ENCODE measurements around the gene CACNA1B.
"Not testable (repeated sequence)": the region's sequence is repeated elsewhere in the genome, so short reads cannot be mapped to it uniquely, and the experiment has no call there.

Gene CACNA1B

DNA sequence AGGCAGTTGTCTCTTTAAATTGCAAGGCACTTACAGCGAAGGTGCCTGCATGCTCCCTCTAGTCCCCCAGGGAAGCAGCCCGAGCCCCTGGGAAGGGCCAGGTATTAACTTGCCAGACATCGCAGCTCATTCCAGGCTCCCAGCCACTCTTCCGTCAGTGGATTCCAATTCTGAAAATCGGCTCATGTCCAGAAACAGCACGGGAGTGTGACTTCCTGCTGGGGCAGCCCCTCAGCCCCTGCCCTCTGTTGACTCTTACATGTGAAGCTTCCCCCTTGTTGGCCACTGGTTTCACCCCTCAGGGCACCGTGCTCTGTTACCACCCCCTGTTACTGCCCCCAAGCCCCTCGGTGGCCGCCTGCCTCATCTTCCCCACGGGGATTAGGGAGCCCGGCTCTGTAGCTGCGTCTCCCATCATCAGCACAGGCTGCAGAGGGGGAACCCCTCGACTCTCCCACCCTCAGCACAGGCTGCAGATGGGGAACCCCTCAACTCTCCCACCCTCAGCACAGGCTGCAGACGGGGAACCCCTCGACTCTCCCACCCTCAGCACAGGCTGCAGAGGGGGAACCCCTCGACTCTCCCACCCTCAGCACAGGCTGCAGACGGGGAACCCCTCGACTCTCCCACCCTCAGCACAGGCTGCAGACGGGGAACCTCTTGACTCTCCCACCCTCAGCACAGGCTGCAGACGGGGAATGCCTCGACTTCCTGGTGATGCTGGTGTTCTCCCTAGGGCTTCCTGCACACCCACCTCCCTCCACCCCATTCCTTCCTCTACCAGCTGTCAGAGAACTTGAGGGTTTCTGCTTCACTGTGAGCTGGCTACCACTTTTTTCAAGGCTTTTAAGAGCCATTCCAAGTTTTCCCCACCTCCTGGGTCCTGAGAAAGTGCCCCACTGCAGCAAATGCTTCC lies 11.1 kb upstream of the CACNA1B start:
- DNase-seq: peak in 1 of 2 donors; percentile 11

GRCh38 chr9:137870432-137870831 lies 7.2 kb upstream of the CACNA1B start:
- DNase-seq: no peak

DNA sequence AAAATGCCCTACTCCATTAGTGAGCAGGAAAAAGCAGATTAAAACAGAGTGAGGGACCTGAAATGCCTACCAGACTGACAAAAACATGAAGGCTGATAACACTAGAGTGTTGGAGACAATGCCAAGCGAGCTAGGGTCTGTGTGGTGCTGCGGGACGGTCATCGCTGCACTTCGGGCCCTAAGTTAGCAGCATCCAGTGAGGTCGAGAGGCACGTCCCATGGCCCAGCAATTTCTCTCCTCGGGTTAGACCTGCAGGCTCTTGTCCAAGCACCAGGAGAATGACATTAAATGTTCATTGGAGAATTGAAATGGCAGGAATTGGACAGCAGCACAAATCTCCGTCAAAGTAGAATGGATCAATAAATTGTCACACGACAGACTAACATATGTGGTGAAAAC lies 5.3 kb upstream of the CACNA1B start:
- no peak for DNase-seq

- no peak for DNase-seq
These were observed 4.2 kb upstream of the CACNA1B start for GRCh38 chr9:137873408-137873807.

GRCh38 chr9:137873858-137874362 lies 3.7 kb upstream of the CACNA1B start:
- no peak for DNase-seq

- DNase-seq: no peak
These were observed 2.2 kb upstream of the CACNA1B start for GRCh38 chr9:137875354-137875753.

DNA sequence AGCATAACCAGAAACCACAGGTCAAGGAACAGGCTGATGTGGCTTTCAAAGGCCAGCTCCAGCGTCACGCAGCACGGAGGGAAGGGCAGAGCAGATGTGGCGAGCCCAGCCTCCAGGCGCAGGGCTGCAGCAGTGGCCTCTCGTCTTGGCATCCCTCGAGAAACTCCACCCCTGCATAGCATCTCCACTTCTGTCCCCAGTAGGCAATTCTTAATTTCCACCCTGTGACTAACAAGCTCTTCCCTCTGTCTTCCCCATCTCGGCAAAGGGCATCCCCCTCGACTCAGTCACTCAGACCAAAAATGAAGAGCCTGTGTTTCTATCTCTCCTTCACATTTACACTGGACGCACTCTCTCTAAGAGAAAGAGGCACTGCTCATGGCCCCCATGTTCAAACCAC lies 1.7 kb upstream of the CACNA1B start:
- no peak for DNase-seq

DNA sequence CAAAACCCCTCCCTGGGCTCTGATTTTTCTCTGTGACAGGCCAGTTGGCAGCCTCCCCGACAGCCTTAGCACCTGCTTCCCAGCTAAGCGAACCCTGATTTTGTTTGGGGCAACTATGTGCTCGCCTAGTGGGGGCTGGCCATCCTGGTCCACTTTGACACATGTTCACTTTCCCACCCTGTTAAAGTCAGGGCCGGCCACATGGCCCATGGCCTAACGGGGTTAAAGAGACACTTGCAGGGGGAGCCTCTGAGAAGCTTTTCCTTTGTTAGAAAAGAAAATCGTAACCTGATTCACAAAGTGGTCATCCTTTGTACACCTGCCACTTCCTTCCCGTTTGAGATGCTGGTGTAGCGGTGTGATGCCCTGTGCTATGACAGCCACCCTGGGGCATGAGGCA lies 1.3 kb upstream of the CACNA1B start:
- DNase-seq: no peak

- no peak for DNase-seq
These were observed 698 bp upstream of the CACNA1B start for GRCh38 chr9:137876781-137877386.

- no peak for DNase-seq
These were observed 762 bp downstream of the CACNA1B start for GRCh38 chr9:137878146-137878941.

- no peak for DNase-seq
These were observed 1.5 kb downstream of the CACNA1B start for GRCh38 chr9:137879052-137879451.

DNA sequence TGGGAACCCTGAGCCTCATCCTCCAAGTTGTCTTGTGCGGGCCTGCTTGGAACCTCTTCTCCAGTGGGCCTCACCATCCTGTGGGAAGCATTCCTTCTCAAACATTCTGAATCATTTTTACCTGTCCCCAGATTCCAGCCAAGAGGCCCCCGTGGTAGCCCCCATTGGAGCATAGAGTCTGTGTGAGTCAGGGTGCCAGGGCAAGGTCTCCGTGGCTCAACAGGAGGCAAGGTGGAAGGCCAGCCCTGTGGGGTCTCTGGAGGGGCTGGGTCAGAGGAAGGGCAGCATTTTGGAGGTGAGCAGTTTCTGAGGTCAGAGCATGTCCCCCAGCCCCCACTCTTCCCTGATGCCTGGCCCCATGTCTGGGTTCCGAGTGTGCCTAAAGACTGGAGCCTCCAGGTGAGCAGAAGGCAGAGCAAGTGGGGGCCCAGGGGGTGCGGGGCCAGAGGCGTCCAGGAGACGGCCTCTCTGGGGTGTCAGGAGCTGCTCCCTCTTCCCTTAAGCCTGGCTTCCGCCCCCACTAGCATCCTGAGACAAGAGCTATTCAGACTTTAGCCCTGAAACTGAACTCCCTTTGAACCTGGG lies 2.1 kb downstream of the CACNA1B start:
- DNase-seq: no peak

DNA sequence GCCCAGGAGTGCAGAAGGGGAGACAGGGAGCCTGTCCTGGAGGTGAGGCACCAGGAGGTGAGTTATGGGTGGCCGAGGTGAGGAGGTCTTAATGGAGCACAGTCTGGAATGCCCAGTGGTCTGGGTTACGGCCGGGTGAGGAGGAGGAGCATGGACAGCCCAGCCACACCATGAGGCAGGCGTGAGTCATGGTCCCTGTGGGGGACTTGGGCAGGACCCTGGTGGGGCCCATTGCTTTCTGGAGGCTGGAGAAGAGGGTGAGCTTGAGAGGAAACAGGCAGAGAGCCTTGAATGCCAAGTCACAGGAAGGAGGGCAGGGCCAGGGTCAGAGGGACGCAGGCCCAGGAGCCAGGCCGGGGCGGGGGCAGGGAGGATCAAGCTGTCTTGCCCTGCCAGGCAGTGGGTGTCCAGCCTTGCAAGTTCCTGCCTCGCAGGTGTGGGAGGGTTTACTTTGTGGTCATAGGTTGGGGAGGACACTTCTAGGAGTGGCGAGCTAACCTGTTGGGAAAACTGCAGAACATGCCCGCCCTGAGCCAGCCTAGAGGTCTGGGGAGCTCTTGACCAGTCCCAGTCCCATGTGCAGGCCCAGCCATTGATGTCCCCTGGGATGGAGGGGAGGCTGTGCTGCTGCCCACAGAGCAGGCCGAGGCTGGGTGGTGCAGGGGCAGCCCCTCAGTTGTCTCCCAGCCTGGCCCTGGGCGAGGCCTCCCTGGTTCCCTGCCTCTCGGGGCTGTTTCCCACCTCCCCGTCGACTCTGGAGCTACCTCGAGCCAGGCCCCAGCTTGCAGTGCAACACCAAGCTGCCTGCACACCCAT lies 2.8 kb downstream of the CACNA1B start:
- DNase-seq: no peak

GRCh38 chr9:137880976-137881530 lies 3.5 kb downstream of the CACNA1B start:
- DNase-seq: no peak

DNA sequence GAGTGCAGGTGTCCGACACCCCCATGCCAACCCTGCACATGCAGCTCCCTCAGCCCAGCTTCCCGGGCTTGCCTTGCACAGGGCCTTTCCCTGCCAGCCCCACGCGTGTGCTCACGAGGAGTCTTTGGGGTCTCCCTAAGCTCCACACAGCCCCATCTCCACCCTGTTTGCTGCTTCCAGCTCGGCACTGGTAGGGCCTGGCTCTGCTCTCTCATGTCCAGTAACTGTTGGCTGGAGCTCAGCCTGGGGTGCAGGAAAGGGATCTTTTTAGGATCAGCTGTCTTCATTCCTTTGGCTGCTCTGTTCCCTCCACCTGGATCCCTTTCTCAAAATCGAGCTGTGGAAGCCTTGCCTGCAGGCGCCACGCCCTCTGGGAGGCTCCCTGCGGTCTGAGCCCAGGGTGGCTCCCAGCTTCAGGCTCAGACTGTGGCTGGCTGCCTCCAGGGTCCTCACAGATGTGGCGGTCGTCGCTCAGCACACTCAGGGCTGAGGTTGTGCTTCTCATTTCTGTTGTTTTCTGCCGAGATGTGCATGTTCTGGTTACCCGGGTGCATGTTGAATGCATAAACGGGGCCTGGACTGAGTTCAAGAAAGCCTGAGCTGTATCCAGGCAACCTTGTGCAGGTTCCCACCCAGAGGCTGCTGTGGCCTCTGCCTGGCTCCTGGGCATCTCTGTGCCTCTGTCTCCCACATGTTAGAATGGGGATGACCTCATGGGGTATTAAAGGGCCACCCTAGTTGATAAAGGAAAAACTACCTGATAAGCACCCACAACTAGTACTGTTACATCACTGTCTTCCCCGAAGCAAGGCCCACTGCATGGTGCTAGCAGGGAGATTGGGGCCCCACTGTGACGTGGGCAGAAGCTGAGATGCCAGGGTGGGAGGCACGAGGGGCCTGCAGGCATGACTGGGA lies 4.3 kb downstream of the CACNA1B start:
- DNase-seq: no peak

- DNase-seq: no peak
These were observed 4.9 kb downstream of the CACNA1B start for GRCh38 chr9:137882506-137882821.

DNA sequence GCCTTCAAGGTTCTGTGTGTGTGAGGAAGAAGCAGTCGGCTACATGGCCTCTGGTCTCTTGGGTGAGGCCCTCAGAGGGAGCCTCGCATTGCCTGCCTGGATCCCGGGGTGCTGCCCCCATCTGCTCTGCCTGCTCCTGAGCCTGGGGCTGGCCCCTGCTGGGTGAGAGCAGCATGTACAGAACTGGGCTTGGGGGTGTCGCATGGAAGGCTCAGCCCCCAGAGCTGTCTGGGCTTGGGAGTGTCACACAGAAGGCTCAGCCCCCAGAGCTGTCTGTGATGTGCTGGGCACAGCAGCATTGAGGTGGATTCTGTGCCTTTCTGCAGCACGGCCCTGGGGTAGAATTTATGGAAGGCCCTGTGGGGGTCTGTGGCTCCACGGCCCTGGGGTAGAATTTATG lies 6.4 kb downstream of the CACNA1B start:
- DNase-seq: not testable (repeated sequence)

GRCh38 chr9:137884547-137884946 lies 7.0 kb downstream of the CACNA1B start:
- not testable (repeated sequence) for DNase-seq

DNA sequence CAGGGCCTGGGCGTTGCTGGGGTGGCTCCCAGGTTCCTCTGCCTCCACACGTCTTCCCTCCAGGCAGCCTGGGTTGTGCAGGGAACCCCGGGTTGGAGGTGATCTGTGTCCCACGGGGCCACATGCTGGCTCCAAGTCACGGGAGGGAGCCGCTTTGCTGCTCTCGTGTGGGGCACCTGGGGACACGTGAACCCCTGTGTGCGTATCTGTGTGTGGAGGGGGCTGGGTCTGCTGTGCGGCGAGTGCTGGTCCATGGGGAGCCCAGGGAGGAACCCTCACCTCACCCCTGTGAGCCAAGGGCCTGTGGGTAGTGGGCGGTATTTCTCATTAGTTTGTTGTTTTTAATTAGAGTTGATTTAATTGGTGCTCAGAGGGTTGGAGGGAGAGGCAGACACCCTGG lies 7.5 kb downstream of the CACNA1B start:
- DNase-seq: not testable (repeated sequence)

GRCh38 chr9:137888621-137889020 lies 11.0 kb downstream of the CACNA1B start:
- not testable (repeated sequence) for DNase-seq

- DNase-seq: not testable (repeated sequence)
These were observed 12.4 kb downstream of the CACNA1B start for GRCh38 chr9:137889966-137890365.

Data from inflammatory macrophage treated with lipopolysaccharide for 1 hour (primary cell).